ENCODE measurements around the gene BDKRB2.

BDKRB2 gene

GRCh38 chr14:96204151-96205058 is at the start of gene BDKRB2:
Gene BDKRB2, plus strand, starts transcription at chr14:96204839. Its CDS starts 32,269 bp downstream, at chr14:96237108.
- DNase-seq: peak in 39 of 51 donors; percentile 6 to 75 (median 40)

GRCh38 chr14:96154900-96155299 is 49.7 kb upstream of the BDKRB2 start:
- no peak for DNase-seq

DNA sequence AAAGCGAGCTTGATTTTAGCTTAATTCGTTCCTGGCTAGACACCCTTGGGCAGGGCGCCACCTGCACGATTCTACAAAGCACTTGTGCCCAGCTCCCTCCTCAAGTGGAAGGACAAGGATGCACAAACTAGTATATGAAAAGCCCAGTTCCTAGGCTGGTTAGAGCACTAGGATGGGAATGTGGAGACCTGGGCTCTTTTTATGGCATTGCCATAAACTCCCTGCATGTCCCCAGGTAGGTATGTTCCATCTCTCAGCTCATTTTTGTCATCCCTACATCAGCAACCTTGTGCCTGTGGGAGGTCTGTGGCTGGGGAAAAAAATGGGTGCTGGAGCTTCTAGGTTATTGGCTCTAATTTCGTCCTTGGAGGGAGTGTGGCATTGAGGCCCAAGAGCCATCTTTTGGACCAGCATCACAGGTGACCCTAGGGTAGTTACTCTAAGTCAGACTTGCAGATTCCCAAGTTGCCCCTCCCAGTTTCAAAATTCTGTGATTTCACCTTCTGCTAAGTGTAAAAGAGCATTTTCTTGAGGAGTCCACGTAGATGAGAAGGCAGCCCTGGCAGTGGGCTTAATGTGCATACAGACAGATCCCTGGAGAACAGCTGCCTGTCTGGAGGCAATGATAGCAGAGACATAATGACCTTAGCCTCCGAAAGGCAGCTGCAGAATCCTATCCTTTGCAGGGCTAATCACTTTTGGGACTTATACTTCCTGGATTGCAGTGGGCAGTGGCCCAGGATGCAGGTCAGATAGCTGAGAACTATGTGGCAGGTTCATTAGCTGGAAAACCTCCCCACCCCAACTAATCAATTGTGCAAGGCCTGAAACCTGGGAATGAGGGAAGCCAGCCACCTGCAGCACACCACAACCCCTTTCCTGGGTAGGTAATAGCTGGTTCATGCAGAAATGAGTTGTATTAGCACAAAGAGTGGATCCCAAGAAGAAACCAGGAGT is 47.6 kb upstream of the BDKRB2 start:
- no peak for DNase-seq

- no peak for DNase-seq
Measured at GRCh38 chr14:96158735-96159134, 45.9 kb upstream of the BDKRB2 start.

- no peak for DNase-seq
Measured at GRCh38 chr14:96160076-96160912, 44.3 kb upstream of the BDKRB2 start.

DNA sequence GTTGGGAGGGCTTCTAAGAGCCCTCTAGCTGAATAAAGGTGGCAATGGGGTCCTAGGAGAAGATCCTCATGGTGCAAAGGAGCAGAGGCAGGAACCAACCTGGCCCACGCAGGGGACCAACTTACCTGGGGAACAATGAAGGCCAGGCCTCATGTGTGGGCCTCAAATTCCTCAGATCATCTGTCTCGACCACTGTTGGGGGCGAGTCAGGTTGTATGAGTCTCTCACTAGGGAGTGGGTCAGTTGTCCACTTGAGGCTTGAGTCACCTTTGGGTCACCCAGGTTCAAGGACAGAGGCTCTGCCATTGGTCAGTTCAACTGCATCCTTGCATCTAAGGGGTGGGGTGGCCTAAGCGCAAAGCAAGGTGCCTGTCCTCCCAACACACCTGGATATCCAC is 43.7 kb upstream of the BDKRB2 start:
- DNase-seq: no peak

GRCh38 chr14:96161636-96162035 is 43.0 kb upstream of the BDKRB2 start:
- DNase-seq: no peak

DNA sequence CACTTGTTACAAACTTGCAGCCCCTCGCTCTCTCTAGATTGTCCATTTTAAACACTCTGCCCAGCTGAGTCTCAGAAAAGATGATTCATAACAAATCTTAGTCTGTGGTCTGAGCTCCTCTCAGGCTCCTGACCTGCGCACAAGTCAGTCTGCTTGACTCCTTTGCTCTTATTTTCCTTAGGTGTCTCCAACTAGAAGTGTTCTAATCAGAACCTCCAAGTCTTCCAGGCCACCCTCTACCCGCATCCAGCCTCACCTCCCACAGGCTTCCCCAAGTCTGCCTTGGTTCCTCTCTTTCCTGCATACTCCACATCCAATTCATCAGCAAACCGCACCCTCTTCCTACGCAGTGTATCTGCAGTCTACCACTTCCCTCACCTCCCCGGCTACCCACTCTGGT is 42.4 kb upstream of the BDKRB2 start:
- no peak for DNase-seq

GRCh38 chr14:96162741-96163140 is 41.9 kb upstream of the BDKRB2 start:
- no peak for DNase-seq

DNA sequence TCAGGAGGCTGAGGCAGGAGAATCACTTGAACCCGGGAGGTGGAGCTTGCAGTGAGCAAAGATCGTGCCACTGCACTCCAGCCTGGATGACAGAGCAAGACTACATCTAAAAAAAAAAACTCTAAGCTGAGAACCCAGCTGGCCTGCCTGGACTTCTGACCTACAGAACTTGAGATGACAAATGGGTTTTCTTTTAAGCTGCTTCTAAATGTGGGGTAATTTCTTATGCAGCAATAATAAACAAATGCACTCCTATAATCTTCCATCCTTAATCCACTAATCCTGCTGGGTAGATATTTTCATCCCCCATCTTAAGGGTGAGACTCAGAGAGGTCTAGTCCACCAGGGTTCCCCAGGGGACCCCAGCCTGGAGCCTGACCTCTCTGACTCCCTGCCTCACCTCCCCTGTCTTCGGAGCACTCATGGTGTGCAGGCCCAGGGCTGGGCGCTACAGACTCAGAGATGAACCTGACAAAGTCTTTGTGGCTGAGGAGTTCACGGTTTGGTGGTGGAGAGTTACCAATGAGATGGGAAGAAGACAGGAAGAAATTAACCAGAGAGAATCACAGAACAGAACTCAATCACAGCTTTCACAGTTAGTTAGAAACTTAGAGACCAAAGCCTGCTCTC is 39.7 kb upstream of the BDKRB2 start:
- no peak for DNase-seq

- DNase-seq: no peak
Measured at GRCh38 chr14:96165493-96166436, 38.9 kb upstream of the BDKRB2 start.

DNA sequence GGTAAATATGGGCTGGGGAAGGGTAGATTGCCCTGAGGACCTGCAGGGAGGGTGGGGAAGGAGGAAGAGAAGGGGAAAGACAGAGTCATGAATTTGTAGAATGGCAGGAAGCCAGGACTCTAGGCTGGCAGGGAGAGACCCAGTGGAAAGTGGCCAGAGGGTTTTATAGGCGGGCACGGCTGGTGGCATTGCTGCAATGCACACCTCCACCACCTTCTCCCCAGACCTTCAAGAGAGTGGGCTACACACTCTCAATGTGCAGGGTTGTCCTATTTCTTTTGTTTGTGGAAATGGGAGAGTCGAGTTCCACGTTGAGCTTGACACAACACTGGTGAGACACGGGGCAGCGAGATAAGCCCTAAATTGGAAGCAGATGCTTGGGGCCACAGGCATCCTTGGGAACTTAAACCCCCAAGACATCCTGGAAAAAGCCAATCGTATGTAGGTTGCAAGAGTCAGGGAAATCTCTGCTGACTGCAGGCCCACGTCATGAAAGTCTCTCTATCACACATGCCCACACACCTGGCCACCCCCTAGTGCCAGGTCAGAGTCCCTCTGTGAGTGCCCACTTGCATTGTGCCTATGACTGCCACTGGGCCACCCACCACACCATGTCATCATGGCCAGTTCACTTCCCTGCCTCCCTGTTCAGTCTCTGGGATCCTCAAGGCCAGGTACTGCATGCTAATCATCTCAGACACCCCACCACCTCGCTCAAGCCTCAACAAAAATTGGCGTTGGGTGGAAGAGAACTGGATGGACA is 38.0 kb upstream of the BDKRB2 start:
- DNase-seq: no peak

DNA sequence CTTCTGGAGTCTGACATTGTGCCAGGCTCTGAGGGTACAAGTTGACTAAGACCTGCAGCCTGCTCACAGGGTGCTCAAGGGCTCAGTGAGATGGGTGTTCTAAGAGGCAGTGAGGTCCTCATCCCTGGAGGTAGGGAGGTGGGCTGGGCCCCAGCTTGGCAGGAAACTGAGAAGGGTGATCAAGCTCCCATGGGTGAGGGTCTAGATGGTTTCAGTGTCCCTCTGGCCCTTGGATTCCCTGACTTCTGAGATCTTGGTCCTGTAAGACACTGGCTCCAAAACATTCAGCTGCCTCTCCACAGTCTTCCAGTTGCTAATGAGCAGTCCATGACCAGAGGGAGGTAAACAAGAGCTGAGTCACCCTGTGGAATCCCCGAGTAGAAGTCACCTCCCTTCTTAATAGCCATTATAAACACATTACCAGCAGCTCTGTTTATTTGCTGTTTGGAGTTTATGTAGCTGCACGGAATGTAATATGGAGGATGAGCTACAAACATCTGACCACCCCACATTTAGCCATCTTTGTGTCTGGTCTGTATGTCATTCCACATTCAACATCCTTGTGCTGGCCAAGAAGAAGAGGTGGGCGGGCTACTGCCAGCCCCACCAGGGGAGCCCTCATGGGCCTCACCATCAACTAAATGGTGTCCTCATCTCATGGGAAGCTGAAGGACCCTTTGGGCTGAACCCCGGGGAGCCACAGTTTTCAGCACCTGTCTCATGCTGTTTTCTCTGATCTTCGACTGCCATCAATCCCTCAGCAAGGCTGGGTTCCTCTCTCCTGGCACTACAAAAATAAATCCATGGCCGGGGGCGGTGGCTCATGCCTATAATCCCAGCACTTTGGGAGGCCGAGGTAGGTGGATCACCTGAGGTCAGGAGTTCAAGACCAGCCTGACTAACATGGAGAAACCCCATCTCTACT is 37.2 kb upstream of the BDKRB2 start:
- DNase-seq: no peak

DNA sequence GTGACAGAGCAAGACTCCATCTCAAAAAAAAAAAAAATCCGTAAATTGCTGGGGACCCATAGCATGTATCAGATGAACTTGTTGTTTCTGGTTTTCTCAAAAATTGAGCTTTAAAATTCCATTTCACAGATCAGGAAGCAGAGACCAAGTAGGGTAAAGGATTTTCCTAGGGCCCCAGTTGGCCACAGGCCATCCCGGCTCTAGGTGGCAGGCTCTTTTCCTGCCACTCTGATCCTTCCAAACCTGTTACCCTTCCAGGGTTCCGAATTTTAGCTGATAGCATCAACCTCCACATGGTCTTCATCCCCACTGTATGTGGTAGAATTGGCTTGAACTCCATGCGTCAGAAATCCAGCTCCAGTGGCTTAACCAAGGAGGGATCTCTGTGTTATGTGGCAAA is 36.1 kb upstream of the BDKRB2 start:
- DNase-seq: no peak

GRCh38 chr14:96170961-96171592 is 33.6 kb upstream of the BDKRB2 start:
- DNase-seq: no peak

GRCh38 chr14:96173636-96174475 is 30.8 kb upstream of the BDKRB2 start:
- no peak for DNase-seq

Data from hypothalamus (tissue), 51 donors.